NCI-H1436 (cell line): ENCODE measurements around the gene CYP2C9.

Experiments
- DNase-seq: peaks from one replicate; lab custom pipeline; 2025; lab: John Stamatoyannopoulos, UW

CYP2C9 gene

GRCh38 chr10:95039281-95039680 lies 100.8 kb downstream of the CYP2C9 start:
- DNase-seq: no peak
